AG09309 (cell line): ENCODE measurements around the gene DNAH11.

Experiments used
- DNase-seq: peaks from one replicate; pipeline ENCODE4 v3.0.0-alpha.2; 2010; ENCODE audit warnings: low read depth
- H3K4me3 ChIP-seq: 2 replicates; pipeline ENCODE4 v1.5.1; 2011; ENCODE audit warnings: mild to moderate bottlenecking, low read depth, low read length, moderate library complexity; ENCODE audit not compliant: control insufficient read depth
- CTCF ChIP-seq: IDR thresholded peaks from 2 replicates; pipeline ENCODE4 v1.5.1; 2011; ENCODE audit warnings: mild to moderate bottlenecking, low read depth, low read length, inconsistent platforms; ENCODE audit not compliant: insufficient read depth, control insufficient read depth; ENCODE audit errors: missing control alignments

The DNAH11 gene

GRCh38 chr7:21948887-21949540 lies 406.2 kb downstream of the DNAH11 start:
- no peak for DNase-seq
- no peak for TF ChIP-seq CTCF
- H3K4me3 ChIP-seq = no peak overlapping the region
